ENCODE data around the gene ELOVL5. TPM values are rescaled to one million over a fixed set of nuclear protein-coding genes. Genes with fewer than 3 reads are reported as not detected.
"Not testable (repeated sequence)": the region's sequence is repeated elsewhere in the genome, so short reads cannot be mapped to it uniquely, and the experiment has no call there.

ELOVL5 gene
- total RNA-seq, 1 experiment from 2014 or later, result 218 TPM

DNA sequence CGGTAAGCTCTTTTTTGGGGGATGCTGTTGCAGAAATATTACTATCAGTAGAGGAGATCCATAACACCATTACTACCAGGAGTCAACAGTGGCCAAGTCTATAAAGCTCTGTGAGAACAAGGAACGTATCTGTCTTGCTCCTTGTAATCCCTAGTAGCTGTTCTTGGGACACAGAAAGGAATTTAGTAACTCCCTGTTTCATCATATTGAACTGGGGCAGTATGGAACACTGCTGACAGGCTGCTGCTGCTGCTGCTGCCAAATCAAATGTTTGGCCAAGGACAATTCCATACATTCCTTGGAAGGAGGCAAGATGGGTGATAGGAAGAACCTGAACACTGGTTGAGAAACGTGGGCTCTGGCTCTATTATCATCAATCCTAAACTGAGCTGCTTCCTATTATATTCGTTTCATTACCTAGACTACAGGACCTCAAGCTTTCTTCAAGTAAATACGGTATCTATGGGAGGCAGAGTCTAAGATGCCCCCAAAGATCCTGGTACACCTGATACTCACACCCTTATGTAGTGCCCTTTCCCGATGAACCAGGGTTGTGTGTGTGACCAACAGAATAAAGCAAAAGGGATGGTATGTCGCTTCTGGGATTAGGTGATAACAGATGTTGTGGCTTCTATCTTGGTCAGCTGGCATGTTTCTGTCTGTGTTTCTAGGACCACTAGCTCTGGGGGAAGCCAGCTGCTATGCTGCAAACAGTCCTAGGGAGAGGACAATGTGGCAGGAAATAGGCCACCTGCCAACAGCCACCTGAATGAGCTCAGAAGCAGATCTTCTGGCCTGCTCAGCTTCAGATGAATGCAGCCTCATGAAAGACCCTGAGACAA, 39.5 kb downstream of the ELOVL5 start:
- Histone ChIP-seq H3K36me3 (ENCODE audit: control insufficient read depth, insufficient read depth, low read length) (no peaks in the 10 kb centered on the region), H3K27ac (ENCODE audit: low read length) (peak overlapping the region; percentile 89), H3K27me3 (ENCODE audit: control insufficient read depth, insufficient read depth, low read length) (no peaks in the 10 kb centered on the region), H3K4me3 (ENCODE audit: low read depth in 2 of 2, low read length in 2 of 2) (no peak overlapping the region), H3K4me1 (ENCODE audit: control insufficient read depth, insufficient read depth, low read length) (peaks cover 79% of the 10 kb centered on the region), H3K9me3 (ENCODE audit: control insufficient read depth, insufficient read depth, low read depth, low read length) (no peaks in the 10 kb centered on the region)
- in situ Hi-C loops (cut with HindIII; ENCODE audit: low pct_unique_long_range_greater_than_20kb, low sequenced_read_pairs), result no loop called here
- no TSS peak for BruUV-seq (replicated peaks)
- intact Hi-C loops (cut with micrococcal nuclease; ENCODE audit: unreplicated experiment), result no loop called here
- DNase-seq (ENCODE audit: low read depth, low spot score) (no peak), ATAC-seq (peak; percentile 68)
- TF ChIP-seq, protein P1, sequence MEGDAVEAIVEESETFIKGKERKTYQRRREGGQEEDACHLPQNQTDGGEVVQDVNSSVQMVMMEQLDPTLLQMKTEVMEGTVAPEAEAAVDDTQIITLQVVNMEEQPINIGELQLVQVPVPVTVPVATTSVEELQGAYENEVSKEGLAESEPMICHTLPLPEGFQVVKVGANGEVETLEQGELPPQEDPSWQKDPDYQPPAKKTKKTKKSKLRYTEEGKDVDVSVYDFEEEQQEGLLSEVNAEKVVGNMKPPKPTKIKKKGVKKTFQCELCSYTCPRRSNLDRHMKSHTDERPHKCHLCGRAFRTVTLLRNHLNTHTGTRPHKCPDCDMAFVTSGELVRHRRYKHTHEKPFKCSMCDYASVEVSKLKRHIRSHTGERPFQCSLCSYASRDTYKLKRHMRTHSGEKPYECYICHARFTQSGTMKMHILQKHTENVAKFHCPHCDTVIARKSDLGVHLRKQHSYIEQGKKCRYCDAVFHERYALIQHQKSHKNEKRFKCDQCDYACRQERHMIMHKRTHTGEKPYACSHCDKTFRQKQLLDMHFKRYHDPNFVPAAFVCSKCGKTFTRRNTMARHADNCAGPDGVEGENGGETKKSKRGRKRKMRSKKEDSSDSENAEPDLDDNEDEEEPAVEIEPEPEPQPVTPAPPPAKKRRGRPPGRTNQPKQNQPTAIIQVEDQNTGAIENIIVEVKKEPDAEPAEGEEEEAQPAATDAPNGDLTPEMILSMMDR (IDR thresholded peaks at IDR 0.05), result no peak
- TF ChIP-seq SIN3A (IDR thresholded peaks at IDR 0.05; ENCODE audit: borderline replicate concordance, insufficient read depth, low read depth, low read length), result no peak
- TF ChIP-seq TCF7L2 (IDR thresholded peaks at IDR 0.05; ENCODE audit: low read depth, low read length), result no peak
- no peak for TF ChIP-seq POLR2AphosphoS5 (IDR thresholded peaks at IDR 0.05; ENCODE audit: low read depth, low read length)
- TF ChIP-seq, protein P2, sequence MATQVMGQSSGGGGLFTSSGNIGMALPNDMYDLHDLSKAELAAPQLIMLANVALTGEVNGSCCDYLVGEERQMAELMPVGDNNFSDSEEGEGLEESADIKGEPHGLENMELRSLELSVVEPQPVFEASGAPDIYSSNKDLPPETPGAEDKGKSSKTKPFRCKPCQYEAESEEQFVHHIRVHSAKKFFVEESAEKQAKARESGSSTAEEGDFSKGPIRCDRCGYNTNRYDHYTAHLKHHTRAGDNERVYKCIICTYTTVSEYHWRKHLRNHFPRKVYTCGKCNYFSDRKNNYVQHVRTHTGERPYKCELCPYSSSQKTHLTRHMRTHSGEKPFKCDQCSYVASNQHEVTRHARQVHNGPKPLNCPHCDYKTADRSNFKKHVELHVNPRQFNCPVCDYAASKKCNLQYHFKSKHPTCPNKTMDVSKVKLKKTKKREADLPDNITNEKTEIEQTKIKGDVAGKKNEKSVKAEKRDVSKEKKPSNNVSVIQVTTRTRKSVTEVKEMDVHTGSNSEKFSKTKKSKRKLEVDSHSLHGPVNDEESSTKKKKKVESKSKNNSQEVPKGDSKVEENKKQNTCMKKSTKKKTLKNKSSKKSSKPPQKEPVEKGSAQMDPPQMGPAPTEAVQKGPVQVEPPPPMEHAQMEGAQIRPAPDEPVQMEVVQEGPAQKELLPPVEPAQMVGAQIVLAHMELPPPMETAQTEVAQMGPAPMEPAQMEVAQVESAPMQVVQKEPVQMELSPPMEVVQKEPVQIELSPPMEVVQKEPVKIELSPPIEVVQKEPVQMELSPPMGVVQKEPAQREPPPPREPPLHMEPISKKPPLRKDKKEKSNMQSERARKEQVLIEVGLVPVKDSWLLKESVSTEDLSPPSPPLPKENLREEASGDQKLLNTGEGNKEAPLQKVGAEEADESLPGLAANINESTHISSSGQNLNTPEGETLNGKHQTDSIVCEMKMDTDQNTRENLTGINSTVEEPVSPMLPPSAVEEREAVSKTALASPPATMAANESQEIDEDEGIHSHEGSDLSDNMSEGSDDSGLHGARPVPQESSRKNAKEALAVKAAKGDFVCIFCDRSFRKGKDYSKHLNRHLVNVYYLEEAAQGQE (IDR thresholded peaks at IDR 0.05; ENCODE audit: insufficient read depth in 1 of 2, low read depth in 2 of 2, low read length in 1 of 2), result no peak
- ChIA-PET POLR2A (no interaction called here), CTCF (interaction anchor here (0.6 kb wide), 2 partner anchors 65 to 108 kb away, joined by 3 to 5 read pairs; no protein-coding TSS in a partner anchor)

DNA sequence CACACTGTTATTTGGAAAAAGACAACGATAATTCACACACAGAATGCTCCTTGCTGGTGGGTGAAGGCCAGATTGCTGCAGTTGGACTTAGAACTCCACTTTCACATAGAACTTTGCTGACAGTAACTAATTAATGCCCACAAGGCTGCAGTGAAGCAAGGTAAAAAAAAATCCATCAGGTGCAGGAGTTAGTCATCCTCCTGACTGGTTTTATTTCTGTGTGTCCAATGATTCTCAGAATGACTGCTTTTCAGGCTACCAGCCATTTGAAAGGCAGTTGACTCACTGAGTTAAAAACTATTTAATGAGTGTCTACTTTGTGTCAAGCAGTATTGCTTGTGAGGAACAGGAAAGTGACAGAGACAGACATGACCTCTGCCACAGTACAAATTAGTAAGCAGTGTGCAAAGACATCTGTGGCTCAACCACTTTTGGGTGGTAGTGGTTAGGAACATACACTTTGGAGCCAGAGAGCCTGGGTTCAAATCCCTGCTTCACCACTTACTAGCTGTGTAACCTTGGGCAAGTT, 41.9 kb downstream of the ELOVL5 start:
- Histone ChIP-seq H3K27me3 (ENCODE audit: control insufficient read depth, insufficient read depth, low read length) (no peaks in the 10 kb centered on the region), H3K9me3 (ENCODE audit: control insufficient read depth, insufficient read depth, low read depth, low read length) (no peaks in the 10 kb centered on the region), H3K4me3 (ENCODE audit: low read depth in 2 of 2, low read length in 2 of 2) (no peak overlapping the region), H3K36me3 (ENCODE audit: control insufficient read depth, insufficient read depth, low read length) (no peaks in the 10 kb centered on the region), H3K4me1 (ENCODE audit: control insufficient read depth, insufficient read depth, low read length) (peaks cover 79% of the 10 kb centered on the region), H3K27ac (ENCODE audit: low read length) (peak overlapping the region; percentile 83)
- peak; percentile 40 for ATAC-seq
- in situ Hi-C loops (cut with HindIII; ENCODE audit: low pct_unique_long_range_greater_than_20kb, low sequenced_read_pairs) (no loop called here), intact Hi-C loops (cut with micrococcal nuclease; ENCODE audit: unreplicated experiment) (no loop called here)
- CTCF ChIA-PET, result no interaction called here
- TF ChIP-seq SIN3A (IDR thresholded peaks at IDR 0.05; ENCODE audit: borderline replicate concordance, insufficient read depth, low read depth, low read length) (no peak), POLR2AphosphoS5 (IDR thresholded peaks at IDR 0.05; ENCODE audit: low read depth, low read length) (no peak), TCF7L2 (IDR thresholded peaks at IDR 0.05; ENCODE audit: low read depth, low read length) (no peak)
- TF ChIP-seq, protein P1 (IDR thresholded peaks at IDR 0.05), result no peak
- TF ChIP-seq, protein P2 (IDR thresholded peaks at IDR 0.05; ENCODE audit: insufficient read depth in 1 of 2, low read depth in 2 of 2, low read length in 1 of 2), result no peak
- no TSS peak for BruUV-seq (replicated peaks)
- POLR2A ChIA-PET, result no interaction called here
- peak; percentile 61 for DNase-seq (ENCODE audit: low read depth, low spot score)

DNA sequence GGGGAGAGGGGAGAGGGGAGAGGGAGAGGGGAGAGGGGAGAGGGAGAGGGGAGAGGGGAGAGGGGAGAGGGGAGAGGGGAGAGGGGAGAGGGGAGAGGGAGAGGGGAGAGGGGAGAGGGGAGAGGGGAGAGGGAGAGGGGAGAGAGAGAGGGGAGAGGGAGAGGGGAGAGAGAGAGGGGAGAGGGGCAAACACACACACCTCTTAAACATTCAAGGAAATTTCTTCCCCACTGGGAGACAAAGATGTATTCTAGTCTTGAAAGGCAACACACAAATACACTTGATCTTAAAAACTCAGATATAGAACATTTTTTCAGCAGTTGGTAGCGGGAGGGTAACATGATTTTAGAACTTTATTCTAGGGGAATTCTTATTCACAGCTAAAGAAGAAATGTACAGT, 42.5 kb downstream of the ELOVL5 start:
- H3K9me3 ChIP-seq (ENCODE audit: control insufficient read depth, insufficient read depth, low read depth, low read length); intact Hi-C loops (cut with micrococcal nuclease; ENCODE audit: unreplicated experiment); H3K27me3 ChIP-seq (ENCODE audit: control insufficient read depth, insufficient read depth, low read length); H3K4me3 ChIP-seq (ENCODE audit: low read depth in 2 of 2, low read length in 2 of 2); ATAC-seq; BruUV-seq (replicated peaks); in situ Hi-C loops (cut with HindIII; ENCODE audit: low pct_unique_long_range_greater_than_20kb, low sequenced_read_pairs); DNase-seq (ENCODE audit: low read depth, low spot score); H3K36me3 ChIP-seq (ENCODE audit: control insufficient read depth, insufficient read depth, low read length); CTCF ChIA-PET; POLR2A ChIA-PET: not testable (repeated sequence)
- Histone ChIP-seq H3K4me1 (ENCODE audit: control insufficient read depth, insufficient read depth, low read length) (peaks cover 81% of the 10 kb centered on the region), H3K27ac (ENCODE audit: low read length) (peak overlapping the region; percentile 83)
